Natural killer cell (primary cell): ENCODE results near the gene KIAA0513. TPM values are rescaled to one million over a fixed set of nuclear protein-coding genes. Genes with fewer than 3 reads are reported as not detected.

Experiments used
- ATAC-seq, 3 donors: fragments of 150-1000 bp in 2 of 3; fragments of 200-7000 bp in 1 of 3; cut with Tn5 transposase; 1 replicate in 1 of 3; 2 replicates in 2 of 3; pipeline ENCODE4 v1.10.0; 2021; ENCODE audit warnings: mild to moderate bottlenecking in 2 of 3, moderate library complexity in 2 of 3
- DNase-seq, 2 donors: peaks; one replicate each; pipeline versions ENCODE4 v3.0.0 to v3.0.0-alpha.2; 2013 to 2021; ENCODE audit warnings: mixed read lengths in 1 of 2
- H3K27ac ChIP-seq: one replicate; pipeline ENCODE4 v1.5.1; 2013; ENCODE audit warnings: mild to moderate bottlenecking, low read length
- H3K27me3 ChIP-seq: one replicate; pipeline ENCODE4 v1.6.1; 2013; ENCODE audit warnings: low read length; ENCODE audit not compliant: control insufficient read depth, insufficient read depth
- H3K36me3 ChIP-seq: one replicate; pipeline ENCODE4 v1.6.1; 2013; ENCODE audit warnings: low read length; ENCODE audit not compliant: control insufficient read depth, insufficient read depth
- H3K4me1 ChIP-seq: one replicate; pipeline ENCODE4 v1.6.1; 2013; ENCODE audit warnings: low read length; ENCODE audit not compliant: control insufficient read depth, insufficient read depth
- H3K4me3 ChIP-seq: one replicate; pipeline ENCODE4 v1.5.1; 2013; ENCODE audit warnings: low read length
- H3K9me3 ChIP-seq: one replicate; pipeline ENCODE4 v1.6.1; 2013; ENCODE audit warnings: low read length; ENCODE audit not compliant: control insufficient read depth, insufficient read depth
- H3K27ac Mint-ChIP-seq, 2 donors: one replicate each; pipeline ENCODE4 v1.8.0; 2022; ENCODE audit warnings: mild to moderate bottlenecking in 2 of 2, mixed read lengths in 2 of 2, moderate library complexity in 1 of 2
- H3K27me3 Mint-ChIP-seq, 2 donors: one replicate each; pipeline ENCODE4 v1.8.0; 2022; ENCODE audit warnings: low read depth in 2 of 2, mixed read lengths in 2 of 2
- H3K36me3 Mint-ChIP-seq: one replicate; pipeline ENCODE4 v1.8.0; 2022; ENCODE audit warnings: mixed read lengths
- H3K4me1 Mint-ChIP-seq, 2 donors: one replicate each; pipeline ENCODE4 v1.8.0; 2022; ENCODE audit warnings: mixed read lengths in 2 of 2
- H3K4me3 Mint-ChIP-seq: one replicate; pipeline ENCODE4 v1.8.0; 2022; ENCODE audit warnings: mild to moderate bottlenecking, moderate library complexity, mixed read lengths
- H3K9me3 Mint-ChIP-seq, 2 donors: one replicate each; pipeline ENCODE4 v1.8.0; 2022; ENCODE audit warnings: mixed read lengths in 2 of 2
- WGBS: methylation state at CpG from one replicate; pipeline ENCODE4 v1.1.7; 2013; ENCODE audit warnings: missing lambda C conversion rate; ENCODE audit not compliant: insufficient coverage; 5-methylcytosine and 5-hydroxymethylcytosine counted together
- intact Hi-C: fragments of 100-400 bp; cut with micrococcal nuclease; formaldehyde crosslinking; loops from one replicate; pipeline ENCODE4 v1.14.2; 2022
- total RNA-seq, 4 donors: library from RNA; stranded (reverse); fragments of 120-200 nt in 1 of 4; gene quantifications; one replicate each; pipeline versions ENCODE4 v1.2.3 to v1.2.4, GENCODE V29; 2013 to 2022
- TF ChIP-seq, protein P1 (sequence below): fragments of 200-600 bp; IDR thresholded peaks from one replicate; pipeline ENCODE4 v1.8.0; 2022; ENCODE audit warnings: antibody characterized with exemption

The KIAA0513 gene
- total RNA-seq, 3 donors from 2014 or later (not counting 1 experiment from before 2014, with no cell fraction given): 7.9 to 17.7 (median 12.1) TPM

DNA sequence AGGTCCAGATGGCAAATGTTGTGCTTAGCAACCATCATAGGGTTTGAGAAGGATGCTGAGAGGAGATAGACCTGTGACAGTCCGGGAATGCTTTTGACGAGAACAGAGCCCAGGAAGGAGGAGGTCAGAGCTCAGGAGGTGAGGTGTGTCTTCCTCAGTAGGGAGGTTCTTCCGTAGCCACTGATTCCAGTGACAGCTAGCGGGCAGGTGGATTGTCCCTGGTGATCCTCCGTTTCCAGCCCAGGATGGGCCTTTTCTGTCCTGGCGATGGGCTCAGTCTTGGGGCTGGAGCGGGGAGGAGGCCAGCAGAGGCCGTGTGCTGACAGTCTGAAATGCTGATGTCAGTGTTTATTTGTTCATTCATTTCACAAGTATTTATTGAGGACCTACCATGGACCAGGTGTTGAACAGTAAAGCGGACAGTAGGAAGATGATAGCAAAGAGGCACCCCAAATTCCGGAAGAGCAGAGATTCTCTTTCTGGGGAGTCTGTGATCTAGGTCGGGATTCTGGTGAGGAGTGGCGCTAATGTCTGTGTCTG is 38.8 kb downstream of the KIAA0513 start:
- no peaks in the 10 kb centered on the region for H3K9me3 ChIP-seq
- Mint-ChIP-seq H3K36me3 (no peaks in the 10 kb centered on the region), H3K4me1 (peaks cover 0 to 14% of the 10 kb centered on the region in 2 donors), H3K4me3 (no peak overlapping the region), H3K27me3 (peaks cover 0 to 6% of the 10 kb centered on the region in 2 donors), H3K9me3 (no peaks in the 10 kb centered on the region), H3K27ac (no peak overlapping the region)
- WGBS: 90% methylated on average over 12 of the region's 12 CpGs
- TF ChIP-seq, protein P1, sequence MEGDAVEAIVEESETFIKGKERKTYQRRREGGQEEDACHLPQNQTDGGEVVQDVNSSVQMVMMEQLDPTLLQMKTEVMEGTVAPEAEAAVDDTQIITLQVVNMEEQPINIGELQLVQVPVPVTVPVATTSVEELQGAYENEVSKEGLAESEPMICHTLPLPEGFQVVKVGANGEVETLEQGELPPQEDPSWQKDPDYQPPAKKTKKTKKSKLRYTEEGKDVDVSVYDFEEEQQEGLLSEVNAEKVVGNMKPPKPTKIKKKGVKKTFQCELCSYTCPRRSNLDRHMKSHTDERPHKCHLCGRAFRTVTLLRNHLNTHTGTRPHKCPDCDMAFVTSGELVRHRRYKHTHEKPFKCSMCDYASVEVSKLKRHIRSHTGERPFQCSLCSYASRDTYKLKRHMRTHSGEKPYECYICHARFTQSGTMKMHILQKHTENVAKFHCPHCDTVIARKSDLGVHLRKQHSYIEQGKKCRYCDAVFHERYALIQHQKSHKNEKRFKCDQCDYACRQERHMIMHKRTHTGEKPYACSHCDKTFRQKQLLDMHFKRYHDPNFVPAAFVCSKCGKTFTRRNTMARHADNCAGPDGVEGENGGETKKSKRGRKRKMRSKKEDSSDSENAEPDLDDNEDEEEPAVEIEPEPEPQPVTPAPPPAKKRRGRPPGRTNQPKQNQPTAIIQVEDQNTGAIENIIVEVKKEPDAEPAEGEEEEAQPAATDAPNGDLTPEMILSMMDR: no peak
- H3K27me3 ChIP-seq: no peaks in the 10 kb centered on the region
- DNase-seq (no peak), ATAC-seq (no peak)
- no peak overlapping the region for H3K27ac ChIP-seq
- no peak overlapping the region for H3K4me3 ChIP-seq
- H3K4me1 ChIP-seq: peaks cover 20% of the 10 kb centered on the region
- intact Hi-C loops: no loop called here
- peaks cover 4% of the 10 kb centered on the region for H3K36me3 ChIP-seq

DNA sequence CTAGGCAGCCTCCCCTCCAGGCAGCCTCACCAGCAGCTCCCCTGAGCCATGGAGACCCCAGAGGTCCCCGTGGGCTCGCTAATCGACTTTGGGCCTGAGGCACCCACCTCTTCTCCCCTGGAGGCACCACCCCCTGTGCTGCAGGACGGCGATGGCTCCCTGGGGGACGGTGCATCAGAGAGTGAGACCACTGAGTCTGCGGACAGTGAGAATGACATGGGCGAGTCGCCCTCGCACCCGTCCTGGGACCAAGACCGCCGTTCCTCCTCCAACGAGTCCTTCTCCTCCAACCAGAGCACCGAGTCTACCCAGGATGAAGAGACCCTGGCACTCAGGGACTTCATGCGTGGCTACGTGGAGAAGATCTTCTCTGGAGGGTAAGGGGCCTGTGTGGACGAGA is 39.4 kb downstream of the KIAA0513 start:
- intact Hi-C loops: no loop called here

DNA sequence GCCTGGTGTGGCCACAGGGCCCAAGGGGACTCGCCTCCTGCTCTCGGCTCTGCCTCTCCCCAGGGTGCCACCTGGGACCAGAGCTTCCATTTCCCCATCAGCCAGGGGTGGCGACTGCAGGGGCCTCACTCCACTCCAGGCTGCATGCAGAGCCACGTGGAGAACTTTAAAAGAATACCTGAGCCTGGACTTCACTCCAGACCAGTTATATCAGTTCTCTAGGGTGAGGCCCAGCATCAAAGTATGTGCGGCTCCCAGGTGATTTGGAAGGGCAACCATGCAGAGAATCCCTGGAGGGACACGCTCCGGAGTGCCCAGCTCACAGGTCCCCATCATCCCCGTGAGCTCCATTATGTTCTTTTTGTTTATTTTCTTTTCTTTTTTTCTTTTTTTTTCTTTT is 39.8 kb downstream of the KIAA0513 start:
- TF ChIP-seq, protein P1: no peak
- Histone ChIP-seq H3K4me3 (no peak overlapping the region), H3K27me3 (no peaks in the 10 kb centered on the region), H3K4me1 (peaks cover 10% of the 10 kb centered on the region), H3K27ac (no peak overlapping the region), H3K9me3 (no peaks in the 10 kb centered on the region), H3K36me3 (peaks cover 4% of the 10 kb centered on the region)
- 90% methylated on average over 8 of the region's 8 CpGs for WGBS
- no peaks in the 10 kb centered on the region for H3K36me3 Mint-ChIP-seq
- DNase-seq (no peak), ATAC-seq (no peak)
- intact Hi-C loops: no loop called here
- no peak overlapping the region for H3K27ac Mint-ChIP-seq
- H3K9me3 Mint-ChIP-seq: no peaks in the 10 kb centered on the region
- no peak overlapping the region for H3K4me3 Mint-ChIP-seq
- no peaks in the 10 kb centered on the region for H3K27me3 Mint-ChIP-seq
- H3K4me1 Mint-ChIP-seq: peaks cover 0 to 6% of the 10 kb centered on the region in 2 donors

More for the DNA sequence above, 39.4 kb downstream of the KIAA0513 start:
- H3K36me3 Mint-ChIP-seq: no peaks in the 10 kb centered on the region
- DNase-seq (no peak), ATAC-seq (no peak)
- no peak overlapping the region for H3K27ac Mint-ChIP-seq
- H3K9me3 ChIP-seq: no peaks in the 10 kb centered on the region
- H3K36me3 ChIP-seq: peaks cover 4% of the 10 kb centered on the region
- H3K4me1 Mint-ChIP-seq: peaks cover 0 to 8% of the 10 kb centered on the region in 2 donors
- no peak overlapping the region for H3K4me3 Mint-ChIP-seq
- no peaks in the 10 kb centered on the region for H3K9me3 Mint-ChIP-seq
- 93% methylated on average over 18 of the region's 18 CpGs for WGBS
- no peak overlapping the region for H3K4me3 ChIP-seq
- peaks cover 14% of the 10 kb centered on the region for H3K4me1 ChIP-seq
- no peak overlapping the region for H3K27ac ChIP-seq
- TF ChIP-seq, protein P1: no peak
- peaks cover 0 to 2% of the 10 kb centered on the region in 2 donors for H3K27me3 Mint-ChIP-seq
- H3K27me3 ChIP-seq: no peaks in the 10 kb centered on the region

DNA sequence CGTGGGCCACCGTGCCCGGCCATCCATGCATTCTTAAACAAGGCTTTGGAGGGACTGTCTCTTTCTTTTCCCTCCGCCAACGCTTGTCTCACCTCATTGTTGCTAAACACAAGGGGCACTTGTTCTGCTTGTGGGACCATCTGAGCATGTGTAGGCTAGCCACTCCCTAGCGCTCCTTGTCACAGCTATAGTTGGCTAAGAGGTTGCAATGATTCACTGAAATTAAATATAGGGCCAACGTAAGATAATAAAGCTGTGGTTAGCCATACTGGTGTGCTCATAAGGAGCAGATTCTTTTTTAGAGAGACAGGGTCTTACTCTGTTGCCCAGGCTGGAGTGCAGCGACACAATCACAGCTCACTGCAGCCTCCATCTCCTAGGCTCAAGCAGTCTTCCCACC is 41.2 kb downstream of the KIAA0513 start:
- H3K36me3 ChIP-seq: peaks cover 12% of the 10 kb centered on the region
- no peaks in the 10 kb centered on the region for H3K27me3 Mint-ChIP-seq
- whole genome bisulfite sequencing: 98% methylated on average over 8 of the region's 8 CpGs
- TF ChIP-seq, protein P1: no peak
- no peaks in the 10 kb centered on the region for H3K9me3 ChIP-seq
- no peak overlapping the region for H3K4me3 ChIP-seq
- no peak overlapping the region for H3K4me3 Mint-ChIP-seq
- H3K9me3 Mint-ChIP-seq: no peaks in the 10 kb centered on the region
- intact Hi-C loops: no loop called here
- no peak overlapping the region for H3K27ac Mint-ChIP-seq
- H3K27me3 ChIP-seq: no peaks in the 10 kb centered on the region
- ATAC-seq (no peak), DNase-seq (no peak)
- H3K27ac ChIP-seq: no peak overlapping the region
- peaks cover 0 to 6% of the 10 kb centered on the region in 2 donors for H3K4me1 Mint-ChIP-seq
- H3K4me1 ChIP-seq: no peaks in the 10 kb centered on the region
- no peaks in the 10 kb centered on the region for H3K36me3 Mint-ChIP-seq
